Activated naive CD4-positive, alpha-beta T cell treated with anti-CD3 and anti-CD28 coated beads, Interleukin-2, amount 50 U/mL, for 24 hours (primary cell): ENCODE data around the gene CEP170B.
"Not testable (repeated sequence)": the region's sequence is repeated elsewhere in the genome, so short reads cannot be mapped to it uniquely, and the experiment has no call there.

Source experiments
- H3K27ac Mint-ChIP-seq: one replicate; pipeline ENCODE4 v1.8.0; 2021; ENCODE audit warnings: mild to moderate bottlenecking, mixed read lengths
- H3K27me3 Mint-ChIP-seq: one replicate; pipeline ENCODE4 v1.8.0; 2021; ENCODE audit warnings: mixed read lengths
- H3K36me3 Mint-ChIP-seq: one replicate; pipeline ENCODE4 v1.8.0; 2021; ENCODE audit warnings: mixed read lengths
- H3K4me1 Mint-ChIP-seq: one replicate; pipeline ENCODE4 v1.8.0; 2021; ENCODE audit warnings: mixed read lengths
- H3K4me3 Mint-ChIP-seq: one replicate; pipeline ENCODE4 v1.8.0; 2021; ENCODE audit warnings: mild to moderate bottlenecking, mixed read lengths
- H3K9me3 Mint-ChIP-seq: one replicate; pipeline ENCODE4 v1.8.0; 2021; ENCODE audit warnings: mixed read lengths

The CEP170B gene

GRCh38 chr14:104879983-104880565 lies 15.0 kb downstream of the CEP170B start:
- Mint-ChIP-seq H3K4me1 (no peaks in the 10 kb centered on the region), H3K36me3 (no peaks in the 10 kb centered on the region), H3K4me3 (no peak overlapping the region), H3K27ac (no peak overlapping the region), H3K9me3 (no peaks in the 10 kb centered on the region), H3K27me3 (no peaks in the 10 kb centered on the region)

- Mint-ChIP-seq H3K27ac (no peak overlapping the region), H3K27me3 (no peaks in the 10 kb centered on the region), H3K36me3 (no peaks in the 10 kb centered on the region), H3K9me3 (no peaks in the 10 kb centered on the region), H3K4me3 (no peak overlapping the region), H3K4me1 (no peaks in the 10 kb centered on the region)
Measured at GRCh38 chr14:104880584-104881210, 15.6 kb downstream of the CEP170B start.

GRCh38 chr14:104881369-104881979 lies 16.4 kb downstream of the CEP170B start:
- Mint-ChIP-seq H3K36me3 (no peaks in the 10 kb centered on the region), H3K4me1 (no peaks in the 10 kb centered on the region), H3K9me3 (no peaks in the 10 kb centered on the region), H3K27me3 (no peaks in the 10 kb centered on the region), H3K4me3 (no peak overlapping the region), H3K27ac (no peak overlapping the region)

- Mint-ChIP-seq H3K9me3 (no peaks in the 10 kb centered on the region), H3K27ac (no peak overlapping the region), H3K4me3 (no peak overlapping the region), H3K36me3 (no peaks in the 10 kb centered on the region), H3K27me3 (no peaks in the 10 kb centered on the region), H3K4me1 (no peaks in the 10 kb centered on the region)
Measured at GRCh38 chr14:104882325-104882973, 17.4 kb downstream of the CEP170B start.

- Mint-ChIP-seq H3K4me3 (no peak overlapping the region), H3K9me3 (no peaks in the 10 kb centered on the region), H3K4me1 (no peaks in the 10 kb centered on the region), H3K27me3 (no peaks in the 10 kb centered on the region), H3K27ac (no peak overlapping the region), H3K36me3 (no peaks in the 10 kb centered on the region)
Measured at GRCh38 chr14:104882991-104883660, 18.1 kb downstream of the CEP170B start.

GRCh38 chr14:104883681-104884361 lies 18.8 kb downstream of the CEP170B start:
- Mint-ChIP-seq H3K27ac (no peak overlapping the region), H3K36me3 (no peaks in the 10 kb centered on the region), H3K9me3 (no peaks in the 10 kb centered on the region), H3K4me3 (no peak overlapping the region), H3K4me1 (no peaks in the 10 kb centered on the region), H3K27me3 (no peaks in the 10 kb centered on the region)

GRCh38 chr14:104884381-104884780 lies 19.3 kb downstream of the CEP170B start:
- not testable (repeated sequence) for H3K27ac Mint-ChIP-seq, H3K4me3 Mint-ChIP-seq, H3K4me1 Mint-ChIP-seq, H3K36me3 Mint-ChIP-seq, H3K9me3 Mint-ChIP-seq, H3K27me3 Mint-ChIP-seq

GRCh38 chr14:104885031-104885972 lies 20.2 kb downstream of the CEP170B start:
- H3K27ac Mint-ChIP-seq = no peak overlapping the region
- no peaks in the 10 kb centered on the region for H3K36me3 Mint-ChIP-seq
- no peaks in the 10 kb centered on the region for H3K27me3 Mint-ChIP-seq
- H3K4me3 Mint-ChIP-seq = no peak overlapping the region
- no peaks in the 10 kb centered on the region for H3K9me3 Mint-ChIP-seq
- H3K4me1 Mint-ChIP-seq = no peaks in the 10 kb centered on the region

- Mint-ChIP-seq H3K4me1 (no peaks in the 10 kb centered on the region), H3K27ac (no peak overlapping the region), H3K36me3 (no peaks in the 10 kb centered on the region), H3K4me3 (no peak overlapping the region), H3K27me3 (no peaks in the 10 kb centered on the region), H3K9me3 (no peaks in the 10 kb centered on the region)
Measured at GRCh38 chr14:104885973-104886689, 21.1 kb downstream of the CEP170B start.

GRCh38 chr14:104886690-104887622 lies 21.9 kb downstream of the CEP170B start:
- Mint-ChIP-seq H3K9me3 (no peaks in the 10 kb centered on the region), H3K36me3 (no peaks in the 10 kb centered on the region), H3K4me3 (no peak overlapping the region), H3K4me1 (no peaks in the 10 kb centered on the region), H3K27ac (no peak overlapping the region), H3K27me3 (no peaks in the 10 kb centered on the region)

- H3K4me3 Mint-ChIP-seq = no peak overlapping the region
- H3K36me3 Mint-ChIP-seq = no peaks in the 10 kb centered on the region
- no peaks in the 10 kb centered on the region for H3K27me3 Mint-ChIP-seq
- no peaks in the 10 kb centered on the region for H3K4me1 Mint-ChIP-seq
- no peaks in the 10 kb centered on the region for H3K9me3 Mint-ChIP-seq
- H3K27ac Mint-ChIP-seq = no peak overlapping the region
Measured at GRCh38 chr14:104887623-104888488, 22.8 kb downstream of the CEP170B start.

GRCh38 chr14:104888489-104889374 lies 23.7 kb downstream of the CEP170B start:
- Mint-ChIP-seq H3K9me3 (no peaks in the 10 kb centered on the region), H3K36me3 (no peaks in the 10 kb centered on the region), H3K4me3 (no peak overlapping the region)

More at GRCh38 chr14:104888489-104889374, 23.7 kb downstream of the CEP170B start:
- Mint-ChIP-seq H3K4me1 (no peaks in the 10 kb centered on the region), H3K27me3 (no peaks in the 10 kb centered on the region), H3K27ac (no peak overlapping the region)
